K562 (cell line): ENCODE results near the gene ZGLP1. TPM values are rescaled to one million over a fixed set of nuclear protein-coding genes. Genes with fewer than 3 reads are reported as not detected.

Experiments used
- CBX5 ChIP-seq: IDR thresholded peaks from 2 replicates; pipeline ENCODE4 v1.6.1; 2014; ENCODE audit warnings: low read depth, borderline replicate concordance
- CEBPZ ChIP-seq: fragments of 150-350 bp; IDR thresholded peaks from 2 replicates; pipeline ENCODE4 v1.6.1; 2014; ENCODE audit warnings: low read depth, mild to moderate bottlenecking, low read length, borderline replicate concordance
- CHAMP1 ChIP-seq: fragments of 450-650 bp; IDR thresholded peaks from 2 replicates; pipeline ENCODE4 v1.6.1; 2016; ENCODE audit warnings: mild to moderate bottlenecking
- GABPB1 ChIP-seq: sonication (generic); formaldehyde crosslinking; IDR thresholded peaks from 2 replicates; pipeline ENCODE4 v1.8.0; 2022; ENCODE audit warnings: mild to moderate bottlenecking, missing genetic modification reagents
- KAT8 ChIP-seq: fragments of 450-650 bp; IDR thresholded peaks from 2 replicates; pipeline ENCODE4 v1.6.1; 2016; ENCODE audit warnings: low read depth, mild to moderate bottlenecking
- NFXL1 ChIP-seq: fragments of 450-650 bp; formaldehyde crosslinking; IDR thresholded peaks from 2 replicates; pipeline ENCODE4 v1.4.0; 2021; ENCODE audit warnings: mild to moderate bottlenecking
- RHOXF2B ChIP-seq: fragments of 250-450 bp; sonication (Bioruptor Pico); conservative IDR thresholded peaks from 2 replicates; pipeline ENCODE4 v1.5.1; 2021
- SRSF1 ChIP-seq: fragments of 200-400 bp; formaldehyde crosslinking; IDR thresholded peaks from 2 replicates; pipeline ENCODE4 v1.6.1; 2017; ENCODE audit warnings: mild to moderate bottlenecking, low read depth, low read length, moderate library complexity
- UBTF ChIP-seq, 2 experiments: IDR thresholded peaks; 2 replicates each; pipeline ENCODE4 v1.6.1; 2012; ENCODE audit warnings: improper control_type of control experiment in 2 of 2, low read depth in 2 of 2, low read length in 2 of 2, borderline replicate concordance in 1 of 2
- ZNF512 ChIP-seq: IDR thresholded peaks from 2 replicates; pipeline ENCODE4 v1.6.1; 2016; ENCODE audit warnings: missing genetic modification characterization, missing compliant biosample characterization
- ZSCAN29 ChIP-seq: fragments of 450-650 bp; IDR thresholded peaks from 2 replicates; pipeline ENCODE4 v1.6.1; 2017
- polyA plus RNA-seq, 8 experiments: library from polyadenylated mRNA; depleted of rRNA in 4 of 8; stranded (reverse) in 5 of 8; unstranded in 3 of 8; fragments of >200 nt; fragmentation: Nextera tagmentation in 2 of 8; fragmentation: Illumina TruSeq in 1 of 8; extraction: Ambion mirVana in 2 of 8; extraction: Trizol in 1 of 8; gene quantifications; 2 replicates each; pipeline versions ENCODE4 v1.2.1 to v1.2.3, GENCODE V29; 2011 to 2014; ENCODE audit warnings: inconsistent platforms in 1 of 8, missing spikeins in 1 of 8
- total RNA-seq, 7 experiments: library from RNA; depleted of rRNA in 6 of 7; stranded (reverse); fragments of >200 nt in 6 of 7; fragmentation: Illumina TruSeq in 2 of 7; extraction: Trizol in 2 of 7; gene quantifications; 2 replicates each; pipeline versions ENCODE4 v1.2.1 to v1.2.3, GENCODE V29; 2011 to 2021; ENCODE audit warnings: low replicate concordance in 1 of 7
- TF ChIP-seq, protein P1 (sequence below): sonication (generic); formaldehyde crosslinking; IDR thresholded peaks from 2 replicates; pipeline ENCODE4 v1.8.0; 2022; ENCODE audit warnings: mild to moderate bottlenecking, missing genetic modification reagents

Gene ZGLP1
- total and polyA plus RNA-seq, 9 of the 15 experiments (the other 6 are each of a cell fraction or from before 2014, with no cell fraction given): 0.24 to 4.5 (median 2.2) TPM

DNA sequence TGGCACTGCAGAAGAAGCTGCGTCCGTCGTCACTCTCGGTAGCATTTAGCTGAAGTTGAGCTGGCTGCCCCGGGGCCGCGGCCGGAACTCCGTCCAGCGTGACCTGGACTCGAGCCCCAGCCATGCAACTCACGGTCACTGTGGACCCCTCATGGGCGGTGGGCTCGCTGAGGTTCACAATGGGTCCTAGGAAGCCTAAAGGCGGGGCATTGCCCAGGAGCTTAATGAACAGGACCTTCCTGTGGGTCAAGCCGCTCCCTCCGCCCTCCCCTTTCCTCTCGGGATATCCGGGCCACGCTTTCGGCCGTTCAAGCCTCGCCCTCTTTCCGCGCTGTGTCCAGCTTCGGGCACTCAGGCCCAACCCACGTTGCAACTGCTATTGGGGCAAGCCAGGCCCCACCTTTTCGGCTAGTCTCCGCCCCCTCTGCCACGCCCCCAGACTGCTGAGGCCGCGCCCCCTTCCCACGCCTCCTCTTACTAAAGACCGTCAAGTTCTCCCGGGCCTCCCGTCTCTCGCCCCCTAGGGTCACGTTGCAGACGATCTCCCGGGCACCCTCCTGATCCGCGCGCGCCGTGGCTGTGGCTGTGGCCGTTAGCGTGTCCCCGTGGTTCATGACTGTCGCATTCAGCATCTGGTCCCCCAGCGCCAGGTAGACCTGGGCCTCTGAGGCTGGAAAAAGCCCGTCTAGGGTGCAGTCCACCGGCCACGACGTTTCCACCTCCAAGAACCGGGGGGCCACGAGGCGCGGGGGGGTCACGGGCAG, 25.2 kb upstream of the ZGLP1 start (continued):
- TF ChIP-seq UBTF (IDR thresholded peaks at IDR 0.05; ENCODE audit: borderline replicate concordance in 1 of 2, low read depth in 2 of 2, low read length in 2 of 2) (peak in 1 of 2 experiments; percentile 33; a peak in 1 of 4 replicates), RHOXF2B (CRISPR knock-in tag) (no peak), CHAMP1 (no peak), ZNF512 (tag) (no peak), GABPB1 (CRISPR knock-in tag) (no peak), NFXL1 (CRISPR knock-in tag) (no peak), SRSF1 (no peak), KAT8 (no peak), CEBPZ (no peak), ZSCAN29 (0 out of 2 replicates have a peak, but pooled peaks have one; percentile 0), CBX5 (no peak)
- TF ChIP-seq, protein P1, sequence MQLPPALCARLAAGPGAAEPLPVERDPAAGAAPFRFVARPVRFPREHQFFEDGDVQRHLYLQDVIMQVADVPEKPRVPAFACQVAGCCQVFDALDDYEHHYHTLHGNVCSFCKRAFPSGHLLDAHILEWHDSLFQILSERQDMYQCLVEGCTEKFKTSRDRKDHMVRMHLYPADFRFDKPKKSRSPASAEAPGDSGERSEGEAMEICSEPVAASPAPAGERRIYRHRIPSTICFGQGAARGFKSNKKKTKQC (CRISPR knock-in tag): 0 out of 2 replicates have a peak, but pooled peaks have one; percentile 18
